ENCODE measurements around the gene RBMS1. TPM values are rescaled to one million over a fixed set of nuclear protein-coding genes. Genes with fewer than 3 reads are reported as not detected.
A peak's percentile ranks its signal among the peaks of the same experiment; 100 is the strongest.

RBMS1 gene
- total RNA-seq, 3 donors from 2014 or later (not counting 1 experiment from before 2014, with no cell fraction given): 111 to 167 (median 132) TPM

- DNase-seq: peak in 1 of 2 donors; percentile 28
- H3K27me3 Mint-ChIP-seq (ENCODE audit: low read depth in 2 of 2): no peaks in the 10 kb centered on the region
- no peak overlapping the region for H3K27ac ChIP-seq (ENCODE audit: low read length)
- ATAC-seq: peak in 1 of 3 donors; percentile 25
- no peaks in the 10 kb centered on the region for H3K9me3 ChIP-seq (ENCODE audit: control insufficient read depth, insufficient read depth, low read length)
- WGBS (ENCODE audit: insufficient coverage): no CpG with 5 or more reads among the region's 2 CpGs
- H3K36me3 ChIP-seq (ENCODE audit: control insufficient read depth, insufficient read depth, low read length): no peaks in the 10 kb centered on the region
- peak overlapping the region; percentile 33 for H3K4me3 Mint-ChIP-seq
- H3K4me1 ChIP-seq (ENCODE audit: control insufficient read depth, insufficient read depth, low read length): peaks cover 18% of the 10 kb centered on the region
- H3K36me3 Mint-ChIP-seq: no peaks in the 10 kb centered on the region
- peak overlapping the region; percentile 77 to 88 for H3K27ac Mint-ChIP-seq
- H3K4me3 ChIP-seq (ENCODE audit: low read length): no peak overlapping the region
- peaks cover 86 to 91% of the 10 kb centered on the region in 2 donors for H3K4me1 Mint-ChIP-seq
- no peaks in the 10 kb centered on the region for H3K9me3 Mint-ChIP-seq
- no peak for TF ChIP-seq CTCF (IDR thresholded peaks at IDR 0.05)
- H3K27me3 ChIP-seq (ENCODE audit: control insufficient read depth, insufficient read depth, low read length): no peaks in the 10 kb centered on the region
- intact Hi-C loops (cut with micrococcal nuclease): no loop called here
These were observed 160.1 kb downstream of the RBMS1 start for GRCh38 chr2:160333324-160334027.

- Histone ChIP-seq H3K4me1 (ENCODE audit: control insufficient read depth, insufficient read depth, low read length) (peaks cover 23% of the 10 kb centered on the region), H3K27ac (ENCODE audit: low read length) (no peak overlapping the region), H3K27me3 (ENCODE audit: control insufficient read depth, insufficient read depth, low read length) (no peaks in the 10 kb centered on the region), H3K36me3 (ENCODE audit: control insufficient read depth, insufficient read depth, low read length) (no peaks in the 10 kb centered on the region), H3K9me3 (ENCODE audit: control insufficient read depth, insufficient read depth, low read length) (no peaks in the 10 kb centered on the region), H3K4me3 (ENCODE audit: low read length) (no peak overlapping the region)
- intact Hi-C loops (cut with micrococcal nuclease): no loop called here
- H3K27ac Mint-ChIP-seq: peak overlapping the region; percentile 88
- peaks cover 89 to 95% of the 10 kb centered on the region in 2 donors for H3K4me1 Mint-ChIP-seq
- no peaks in the 10 kb centered on the region for H3K9me3 Mint-ChIP-seq
- H3K27me3 Mint-ChIP-seq (ENCODE audit: low read depth in 2 of 2): no peaks in the 10 kb centered on the region
- H3K4me3 Mint-ChIP-seq: peak overlapping the region; percentile 63
- WGBS (ENCODE audit: insufficient coverage): 19% methylated on average over 2 of the region's 2 CpGs
- TF ChIP-seq CTCF (IDR thresholded peaks at IDR 0.05): no peak
- H3K36me3 Mint-ChIP-seq: no peaks in the 10 kb centered on the region
- DNase-seq (peak in 1 of 2 donors; percentile 53), ATAC-seq (peak; percentile 67 to 73 (median 71))
These were observed 161.3 kb downstream of the RBMS1 start for GRCh38 chr2:160332318-160332717.

DNA sequence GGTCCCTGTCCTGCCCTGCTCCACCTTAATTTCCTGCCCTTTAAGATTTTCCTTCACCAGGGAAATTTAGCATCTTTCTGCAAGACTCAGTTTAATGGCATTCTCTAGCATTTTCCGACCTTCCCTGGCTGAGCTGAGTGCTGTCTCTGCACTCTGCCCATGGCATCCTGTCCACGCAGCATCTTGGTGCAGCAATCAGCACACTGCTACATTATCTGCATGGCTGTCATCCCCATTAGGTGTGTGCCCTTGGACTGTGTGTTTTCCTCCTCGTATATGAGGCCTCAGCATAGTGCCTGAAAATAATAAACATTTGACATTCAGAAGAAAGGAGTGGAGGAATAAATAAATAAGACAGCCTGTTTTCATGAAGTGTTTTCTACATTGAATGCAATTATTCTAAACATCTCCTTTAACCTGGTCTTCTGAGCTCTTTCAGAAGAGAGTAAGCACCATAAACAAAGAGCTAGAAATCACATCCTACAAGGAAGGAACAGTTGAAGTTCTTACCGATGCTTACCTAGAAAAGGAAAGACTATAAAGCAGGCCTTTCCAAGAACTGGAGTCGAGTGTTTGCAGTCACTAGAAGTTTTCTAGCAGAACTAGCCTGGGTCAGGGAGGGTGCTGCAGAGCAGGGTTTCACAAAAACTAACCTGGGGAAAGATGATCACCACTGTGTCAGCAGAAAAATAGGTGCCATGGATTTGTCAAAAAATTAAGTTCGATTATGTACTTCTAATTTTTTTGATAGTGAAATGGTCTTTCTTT, 162.2 kb downstream of the RBMS1 start:
- Mint-ChIP-seq H3K36me3 (no peaks in the 10 kb centered on the region), H3K4me1 (peaks cover 94% of the 10 kb centered on the region in 2 donors), H3K27ac (peak overlapping the region; percentile 88), H3K4me3 (peak overlapping the region; percentile 38), H3K9me3 (no peaks in the 10 kb centered on the region), H3K27me3 (ENCODE audit: low read depth in 2 of 2) (no peaks in the 10 kb centered on the region)
- no peaks in the 10 kb centered on the region for H3K9me3 ChIP-seq (ENCODE audit: control insufficient read depth, insufficient read depth, low read length)
- peaks cover 23% of the 10 kb centered on the region for H3K4me1 ChIP-seq (ENCODE audit: control insufficient read depth, insufficient read depth, low read length)
- ATAC-seq (peak in 1 of 3 donors; percentile 45), DNase-seq (no peak)
- intact Hi-C loops (cut with micrococcal nuclease): no loop called here
- no peaks in the 10 kb centered on the region for H3K27me3 ChIP-seq (ENCODE audit: control insufficient read depth, insufficient read depth, low read length)
- TF ChIP-seq CTCF (IDR thresholded peaks at IDR 0.05): no peak
- no peaks in the 10 kb centered on the region for H3K36me3 ChIP-seq (ENCODE audit: control insufficient read depth, insufficient read depth, low read length)
- H3K27ac ChIP-seq (ENCODE audit: low read length): no peak overlapping the region
- no peak overlapping the region for H3K4me3 ChIP-seq (ENCODE audit: low read length)
- 73% methylated on average over 6 of the region's 6 CpGs for WGBS (ENCODE audit: insufficient coverage)
